SK-N-SH (cell line): ENCODE data around the gene MTUS2. TPM values are rescaled to one million over a fixed set of nuclear protein-coding genes. Genes with fewer than 3 reads are reported as not detected.

Source experiments
- CTCF ChIA-PET: fragments of 300-600, 350-600 bp; formaldehyde crosslinking; extraction: SDS; loops from one replicate; lab custom pipeline; 2021; lab: Yijun Ruan, JAX
- POLR2A ChIA-PET: fragments of 350-600 bp; sonication (Branson Sonifier 250); formaldehyde crosslinking; extraction: SDS; loops from one replicate; lab custom pipeline; 2020; ENCODE audit warnings: antibody characterized with exemption, inconsistent platforms; lab: Yijun Ruan, JAX
- DNase-seq: peaks from one replicate; pipeline ENCODE4 v3.0.0; 2012
- H2AFZ ChIP-seq: fragments of 200-600 bp; sonication (generic); 2 replicates; pipeline ENCODE4 v1.8.1; 2016; ENCODE audit warnings: antibody characterized with exemption, mild to moderate bottlenecking, low read depth
- H3F3A ChIP-seq: fragments of 200-600 bp; sonication (generic); replicated peaks from 2 replicates; pipeline ENCODE3; 2016; ENCODE audit warnings: antibody characterized with exemption, mild to moderate bottlenecking; ENCODE audit not compliant: insufficient read depth
- H3K27ac ChIP-seq, 2 experiments: fragments of 200-500 bp in 1 of 2; fragments of 200-600 bp in 1 of 2; sonication (Bioruptor generic) in 1 of 2; sonication (generic), shearing (Covaris generic) in 1 of 2; 2 replicates each; pipeline versions ENCODE4 v1.5.1 to v1.6.1; 2014 to 2016; ENCODE audit warnings: low read depth in 2 of 2, inconsistent platforms in 1 of 2, low read length in 1 of 2, mild to moderate bottlenecking in 1 of 2, mixed read lengths in 1 of 2
- H3K27me3 ChIP-seq: fragments of 200-600 bp; sonication (generic), shearing (Covaris generic); 2 replicates; pipeline ENCODE4 v1.6.1; 2016; ENCODE audit warnings: mixed run types; ENCODE audit not compliant: insufficient read depth
- H3K36me3 ChIP-seq, 2 experiments: fragments of 200-500 bp in 1 of 2; fragments of 200-600 bp in 1 of 2; sonication (Bioruptor generic) in 1 of 2; sonication (generic) in 1 of 2; replicated peaks in 1 of 2; 2 replicates each; pipeline versions ENCODE3 to v1.5.1; 2014 to 2016; ENCODE audit warnings: low read length in 1 of 2, mild to moderate bottlenecking in 1 of 2; ENCODE audit not compliant: insufficient read depth in 2 of 2, control insufficient read depth in 1 of 2
- H3K4me1 ChIP-seq, 2 experiments: fragments of 200-500 bp in 1 of 2; fragments of 200-600 bp in 1 of 2; sonication (Bioruptor generic) in 1 of 2; sonication (generic), shearing (Covaris generic) in 1 of 2; 2 replicates each; pipeline versions ENCODE4 v1.5.1 to v1.6.1; 2014 to 2016; ENCODE audit warnings: low read depth in 1 of 2, low read length in 1 of 2, mixed run types in 1 of 2; ENCODE audit not compliant: insufficient read depth in 2 of 2, control insufficient read depth in 1 of 2
- H3K4me2 ChIP-seq: fragments of 200-600 bp; sonication (generic), shearing (Covaris generic); 2 replicates; pipeline ENCODE4 v1.6.1; 2017; ENCODE audit warnings: mixed run types
- H3K4me3 ChIP-seq, 2 experiments: fragments of 200-500 bp in 1 of 2; fragments of 200-600 bp in 1 of 2; sonication (Bioruptor generic) in 1 of 2; sonication (generic), shearing (Covaris generic) in 1 of 2; 2 replicates each; pipeline versions ENCODE4 v1.5.1 to v1.8.1; 2014 to 2016; ENCODE audit warnings: low read depth in 2 of 2, inconsistent platforms in 1 of 2, low read length in 1 of 2, mild to moderate bottlenecking in 1 of 2, mixed read lengths in 1 of 2, moderate library complexity in 1 of 2
- H3K79me2 ChIP-seq: fragments of 200-600 bp; sonication (generic); 2 replicates; pipeline ENCODE4 v1.8.1; 2017; ENCODE audit warnings: mild to moderate bottlenecking; ENCODE audit not compliant: insufficient read depth
- H3K9ac ChIP-seq: fragments of 200-600 bp; sonication (generic); 2 replicates; pipeline ENCODE4 v1.6.1; 2017; ENCODE audit warnings: mixed run types
- H3K9me2 ChIP-seq: fragments of 200-600 bp; sonication (generic); 2 replicates; pipeline ENCODE4 v1.6.1; 2017; ENCODE audit warnings: mixed run types
- H3K9me3 ChIP-seq: fragments of 200-600 bp; sonication (generic); 2 replicates; pipeline ENCODE4 v1.6.1; 2017; ENCODE audit warnings: mixed run types, mild to moderate bottlenecking, moderate library complexity
- H4K20me1 ChIP-seq: fragments of 200-600 bp; sonication (generic); 2 replicates; pipeline ENCODE4 v1.6.1; 2017; ENCODE audit warnings: mild to moderate bottlenecking, mixed run types; ENCODE audit not compliant: insufficient read depth
- EP300 ChIP-seq, 2 experiments: IDR thresholded peaks; 2 replicates each; pipeline versions ENCODE4 v1.4.0 to v1.6.1; 2012; ENCODE audit warnings: borderline replicate concordance in 1 of 2, low read depth in 1 of 2, low read length in 1 of 2
- FOSL2 ChIP-seq: IDR thresholded peaks from 2 replicates; pipeline ENCODE4 v1.4.0; 2012; ENCODE audit warnings: low read depth, mild to moderate bottlenecking, moderate library complexity, borderline replicate concordance
- FOXJ3 ChIP-seq: sonication (generic); formaldehyde crosslinking; IDR thresholded peaks from 2 replicates; pipeline ENCODE4 v1.5.1; 2020; ENCODE audit warnings: mild to moderate bottlenecking, missing genetic modification reagents
- GABPA ChIP-seq: IDR thresholded peaks from 2 replicates; pipeline ENCODE4 v1.4.0; 2012; ENCODE audit warnings: low read depth, mild to moderate bottlenecking
- IRF3 ChIP-seq: fragments of 150-350 bp; IDR thresholded peaks from 2 replicates; pipeline ENCODE4 v1.6.1; 2016; ENCODE audit warnings: mild to moderate bottlenecking, low read depth, low read length
- MAX ChIP-seq: IDR thresholded peaks from 2 replicates; pipeline ENCODE4 v1.4.0; 2012; ENCODE audit warnings: low read depth
- MEF2A ChIP-seq: IDR thresholded peaks from 2 replicates; pipeline ENCODE4 v1.4.0; 2012; ENCODE audit warnings: low read depth, borderline replicate concordance
- NFIC ChIP-seq: IDR thresholded peaks from 2 replicates; pipeline ENCODE4 v1.4.0; 2012; ENCODE audit warnings: borderline replicate concordance
- PBX3 ChIP-seq: IDR thresholded peaks from 2 replicates; pipeline ENCODE4; 2012
- RAD21 ChIP-seq: IDR thresholded peaks from 2 replicates; pipeline ENCODE4 v1.6.1; 2012; ENCODE audit warnings: mild to moderate bottlenecking, low read length
- RCOR1 ChIP-seq: fragments of 150-350 bp; IDR thresholded peaks from 2 replicates; pipeline ENCODE4 v1.6.1; 2017; ENCODE audit warnings: antibody characterized with exemption, low read length
- RFX5 ChIP-seq: IDR thresholded peaks from 2 replicates; pipeline ENCODE4 v1.6.1; 2012; ENCODE audit warnings: mild to moderate bottlenecking, improper control_type of control experiment, low read length
- TCF12 ChIP-seq: IDR thresholded peaks from 2 replicates; pipeline ENCODE4 v1.4.0; 2012
- ZBTB33 ChIP-seq: IDR thresholded peaks from 2 replicates; pipeline ENCODE4 v1.4.0; 2012; ENCODE audit warnings: low read depth, borderline replicate concordance
- WGBS: methylation state at CpG from one replicate; pipeline ENCODE4 v1.1.6; 2017; ENCODE audit warnings: low lambda C conversion rate; 5-methylcytosine and 5-hydroxymethylcytosine counted together
- polyA plus RNA-seq, 3 experiments: library from polyadenylated mRNA; depleted of rRNA; stranded (reverse); fragments of >200 nt; gene quantifications; 2 replicates each; pipeline ENCODE4 v1.2.3, GENCODE V29; 2012

MTUS2 gene
- polyA plus RNA-seq, 1 of the 3 experiments (the other 2 are of a cell fraction): 1.7 TPM

- H3K4me1 ChIP-seq: no peaks in the 10 kb centered on the region
- ChIA-PET CTCF (interaction anchor here (0.8 to 2.0 kb wide), 3 partner anchors 9 to 588 kb away, joined by 3 to 5 read pairs (median 3); no protein-coding TSS in a partner anchor), POLR2A (interaction anchor here (0.7 kb wide), 1 partner anchor 10 kb away, joined by 3 read pairs; no protein-coding TSS in a partner anchor)
- no peaks in the 10 kb centered on the region for H3K9me2 ChIP-seq
- no peaks in the 10 kb centered on the region for H3K27me3 ChIP-seq
- peaks cover 4% of the 10 kb centered on the region for H3F3A ChIP-seq
- H4K20me1 ChIP-seq: no peaks in the 10 kb centered on the region
- WGBS: 93% methylated on average over 2 of the region's 5 CpGs
- H3K36me3 ChIP-seq: peaks cover 38 to 64% of the 10 kb centered on the region in 2 experiments
- H3K79me2 ChIP-seq: peaks cover 27% of the 10 kb centered on the region
- DNase-seq: no peak
- TF ChIP-seq ZBTB33 (no peak), GABPA (no peak), PBX3 (no peak), MAX (no peak), IRF3 (no peak), MEF2A (no peak), RAD21 (no peak), TCF12 (no peak), FOSL2 (no peak), EP300 (IDR thresholded peaks at IDR 0.05; ENCODE audit: borderline replicate concordance in 1 of 2, low read depth in 1 of 2, low read length in 1 of 2) (no peak), RCOR1 (no peak), FOXJ3 (CRISPR knock-in tag) (no peak), RFX5 (no peak), NFIC (no peak)
- no peaks in the 10 kb centered on the region for H3K9me3 ChIP-seq
- H3K4me2 ChIP-seq: no peak overlapping the region
- no peak overlapping the region for H3K4me3 ChIP-seq
- no peak overlapping the region for H3K27ac ChIP-seq
- H3K9ac ChIP-seq: no peak overlapping the region
- H2AFZ ChIP-seq: no peak overlapping the region
Observed at GRCh38 chr13:29527916-29528315, 707.8 kb downstream of the MTUS2 start.

- Histone ChIP-seq H3K27ac (no peak overlapping the region; a peak in 1 of 4 replicates), H3K9ac (no peak overlapping the region), H2AFZ (no peak overlapping the region), H3K79me2 (peaks cover 29% of the 10 kb centered on the region), H3K4me2 (no peak overlapping the region), H3K4me1 (no peaks in the 10 kb centered on the region), H3K9me2 (no peaks in the 10 kb centered on the region), H3K4me3 (no peak overlapping the region), H3F3A (no peaks in the 10 kb centered on the region), H4K20me1 (no peaks in the 10 kb centered on the region), H3K36me3 (peaks cover 47 to 68% of the 10 kb centered on the region in 2 experiments), H3K27me3 (no peaks in the 10 kb centered on the region), H3K9me3 (no peaks in the 10 kb centered on the region)
- ChIA-PET CTCF (interaction anchor here (1.1 kb wide), 1 partner anchor 22 kb away, joined by 6 read pairs; no protein-coding TSS in a partner anchor), POLR2A (no interaction called here)
- WGBS: 98% methylated on average over 5 of the region's 5 CpGs
- TF ChIP-seq FOXJ3 (CRISPR knock-in tag) (no peak), RCOR1 (no peak), ZBTB33 (no peak)
- no peak for DNase-seq
Observed at GRCh38 chr13:29529754-29530153, 709.6 kb downstream of the MTUS2 start.
